AG04449 (cell line): ENCODE measurements around the gene JUN.

Experiments
- CTCF ChIA-PET: fragments of 350-600 bp; formaldehyde crosslinking; extraction: SDS; loops from one replicate; lab custom pipeline; 2021; ENCODE audit warnings: antibody characterized with exemption; lab: Yijun Ruan, JAX
- POLR2A ChIA-PET: fragments of 400-600, 350-600 bp; formaldehyde crosslinking; extraction: SDS; loops from one replicate; lab custom pipeline; 2020; ENCODE audit warnings: antibody characterized with exemption, inconsistent platforms; lab: Yijun Ruan, JAX
- DNase-seq: peaks from one replicate; pipeline ENCODE4 v3.0.0-alpha.2; 2010; ENCODE audit warnings: low read depth, low spot score
- H3K4me3 ChIP-seq: 2 replicates; pipeline ENCODE4 v1.5.1; 2011; ENCODE audit warnings: low read depth, mild to moderate bottlenecking, control low read depth, low read length
- TF ChIP-seq, protein P1 (sequence below): IDR thresholded peaks from one replicate; pipeline ENCODE4 v1.5.1; 2011; ENCODE audit warnings: mild to moderate bottlenecking, moderate library complexity, low read length, control low read depth, inconsistent platforms; ENCODE audit not compliant: insufficient read depth; ENCODE audit errors: missing control alignments

Gene JUN

DNA sequence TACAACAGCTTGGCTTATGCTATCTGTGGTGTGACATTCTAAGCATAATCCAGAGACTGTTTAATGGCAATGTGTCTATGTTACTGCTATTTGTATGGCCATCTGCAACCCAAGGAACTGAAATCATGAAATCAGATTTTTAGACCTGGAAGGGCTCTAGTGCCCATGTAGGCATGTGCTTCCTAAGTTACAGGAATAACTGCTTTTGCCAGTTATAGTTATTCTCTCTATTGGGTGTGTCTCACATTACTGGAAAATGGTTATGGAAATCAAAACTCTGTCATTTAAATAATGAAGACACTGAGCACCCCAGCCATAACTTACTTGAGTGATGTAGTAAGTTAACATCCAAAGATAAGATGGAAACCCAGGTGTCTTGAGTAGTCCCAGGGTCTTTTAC is 12.6 kb upstream of the JUN start:
- POLR2A ChIA-PET, result no interaction called here
- DNase-seq, result no peak

DNA sequence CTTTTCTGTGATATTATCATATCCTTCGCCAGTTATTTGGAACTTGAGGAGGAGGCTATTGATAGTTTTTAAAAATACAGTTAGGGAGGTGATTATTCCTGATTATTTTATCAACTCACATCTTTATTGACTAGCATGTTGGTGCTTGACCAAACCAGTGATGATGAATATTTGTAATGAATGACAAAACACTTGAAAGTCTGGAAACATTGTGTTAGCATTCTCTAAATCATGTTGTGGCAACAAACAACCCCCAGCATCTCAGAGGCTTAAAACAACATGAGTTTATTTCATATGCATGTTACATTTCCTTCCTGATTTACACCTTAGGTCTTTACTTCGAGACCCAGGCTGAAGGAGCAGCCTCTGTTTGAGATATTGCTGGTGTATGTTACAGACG is 10.7 kb upstream of the JUN start:
- POLR2A ChIA-PET, result no interaction called here
- H3K4me3 ChIP-seq, result no peak overlapping the region
- CTCF ChIA-PET, result interaction anchor here (1.1 kb wide), 1 partner anchor 8 kb away, joined by 4 read pairs; no protein-coding TSS in a partner anchor
- TF ChIP-seq, protein P1, sequence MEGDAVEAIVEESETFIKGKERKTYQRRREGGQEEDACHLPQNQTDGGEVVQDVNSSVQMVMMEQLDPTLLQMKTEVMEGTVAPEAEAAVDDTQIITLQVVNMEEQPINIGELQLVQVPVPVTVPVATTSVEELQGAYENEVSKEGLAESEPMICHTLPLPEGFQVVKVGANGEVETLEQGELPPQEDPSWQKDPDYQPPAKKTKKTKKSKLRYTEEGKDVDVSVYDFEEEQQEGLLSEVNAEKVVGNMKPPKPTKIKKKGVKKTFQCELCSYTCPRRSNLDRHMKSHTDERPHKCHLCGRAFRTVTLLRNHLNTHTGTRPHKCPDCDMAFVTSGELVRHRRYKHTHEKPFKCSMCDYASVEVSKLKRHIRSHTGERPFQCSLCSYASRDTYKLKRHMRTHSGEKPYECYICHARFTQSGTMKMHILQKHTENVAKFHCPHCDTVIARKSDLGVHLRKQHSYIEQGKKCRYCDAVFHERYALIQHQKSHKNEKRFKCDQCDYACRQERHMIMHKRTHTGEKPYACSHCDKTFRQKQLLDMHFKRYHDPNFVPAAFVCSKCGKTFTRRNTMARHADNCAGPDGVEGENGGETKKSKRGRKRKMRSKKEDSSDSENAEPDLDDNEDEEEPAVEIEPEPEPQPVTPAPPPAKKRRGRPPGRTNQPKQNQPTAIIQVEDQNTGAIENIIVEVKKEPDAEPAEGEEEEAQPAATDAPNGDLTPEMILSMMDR, result no peak
- no peak for DNase-seq

More for the DNA sequence above, 12.6 kb upstream of the JUN start:
- no peak overlapping the region for H3K4me3 ChIP-seq
- TF ChIP-seq, protein P1, result no peak
- CTCF ChIA-PET, result no interaction called here

DNA sequence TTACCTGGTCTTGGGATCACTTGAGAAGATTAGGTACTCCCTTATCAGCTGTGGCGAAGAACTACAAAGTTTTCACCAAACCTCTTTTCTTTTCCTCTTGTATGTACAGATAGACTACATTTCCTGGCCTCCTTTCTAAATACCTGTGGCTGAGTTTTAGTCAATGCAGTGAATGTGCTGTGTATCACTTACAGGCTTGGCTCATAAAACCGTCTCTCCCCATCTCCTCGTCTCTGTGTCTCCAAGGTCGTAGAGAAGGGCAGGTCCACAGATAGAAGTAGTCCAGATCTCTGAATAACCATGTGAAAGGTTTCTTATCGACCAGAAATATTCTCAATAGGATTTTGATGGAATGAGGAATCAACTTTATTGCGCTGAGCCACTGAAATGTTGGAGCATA is 9.0 kb upstream of the JUN start:
- POLR2A ChIA-PET, result no interaction called here
- TF ChIP-seq, protein P1, result no peak
- CTCF ChIA-PET, result no interaction called here
- H3K4me3 ChIP-seq, result no peak overlapping the region
- no peak for DNase-seq

DNA sequence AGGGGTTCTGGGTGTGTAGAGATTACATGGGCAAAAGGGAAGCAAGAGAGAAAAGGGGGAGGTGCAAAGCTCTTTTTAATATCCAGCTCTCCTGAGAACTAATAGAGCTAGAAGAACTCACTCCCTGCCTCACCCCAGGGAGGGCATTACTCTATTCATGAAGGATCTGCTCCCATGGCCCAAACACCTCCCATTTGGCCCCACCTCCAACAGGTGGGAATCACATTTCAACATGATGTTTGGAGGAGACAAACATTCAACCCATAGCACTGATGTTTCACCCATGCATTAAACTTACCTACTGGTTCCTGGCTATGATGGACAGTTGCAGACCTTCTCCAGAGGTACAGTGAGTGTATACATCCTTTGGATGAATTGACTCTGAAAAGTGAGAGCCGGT is 7.3 kb upstream of the JUN start:
- TF ChIP-seq, protein P1, result no peak
- DNase-seq, result no peak
- no peak overlapping the region for H3K4me3 ChIP-seq
- ChIA-PET POLR2A (no interaction called here), CTCF (no interaction called here)

DNA sequence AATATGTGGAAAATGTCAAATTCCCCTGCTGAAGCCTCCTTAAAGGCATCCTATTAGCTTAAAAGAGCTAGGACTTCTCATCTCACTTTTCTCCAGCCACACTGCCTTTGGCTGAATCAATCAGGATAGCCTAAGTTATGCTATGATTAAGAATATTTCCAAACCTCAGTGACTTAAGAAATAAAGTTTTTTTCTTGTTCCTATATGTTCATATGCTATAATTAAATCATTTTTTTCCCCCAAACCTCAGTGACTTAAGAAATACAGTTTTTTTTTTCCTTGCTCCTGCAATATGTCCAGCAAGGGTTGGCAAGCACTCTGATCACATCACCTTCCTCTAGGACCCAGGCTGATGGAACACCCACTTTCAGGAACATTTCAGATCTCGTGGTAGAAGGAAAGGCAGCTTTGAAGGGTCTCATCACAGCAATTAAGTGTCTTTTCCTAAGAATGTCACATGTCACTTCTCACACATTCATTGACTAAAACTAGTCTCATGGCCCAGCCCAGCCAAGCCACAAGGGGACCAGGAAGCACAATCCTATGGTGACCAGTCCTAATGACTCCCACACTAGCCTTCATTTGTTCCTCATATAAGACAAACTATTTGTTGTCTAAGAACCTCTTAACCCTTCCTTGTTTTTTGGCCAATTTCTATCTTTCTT is 6.3 kb upstream of the JUN start:
- no peak overlapping the region for H3K4me3 ChIP-seq
- no peak for DNase-seq
- TF ChIP-seq, protein P1, result no peak
- CTCF ChIA-PET, result no interaction called here
- POLR2A ChIA-PET, result no interaction called here

DNA sequence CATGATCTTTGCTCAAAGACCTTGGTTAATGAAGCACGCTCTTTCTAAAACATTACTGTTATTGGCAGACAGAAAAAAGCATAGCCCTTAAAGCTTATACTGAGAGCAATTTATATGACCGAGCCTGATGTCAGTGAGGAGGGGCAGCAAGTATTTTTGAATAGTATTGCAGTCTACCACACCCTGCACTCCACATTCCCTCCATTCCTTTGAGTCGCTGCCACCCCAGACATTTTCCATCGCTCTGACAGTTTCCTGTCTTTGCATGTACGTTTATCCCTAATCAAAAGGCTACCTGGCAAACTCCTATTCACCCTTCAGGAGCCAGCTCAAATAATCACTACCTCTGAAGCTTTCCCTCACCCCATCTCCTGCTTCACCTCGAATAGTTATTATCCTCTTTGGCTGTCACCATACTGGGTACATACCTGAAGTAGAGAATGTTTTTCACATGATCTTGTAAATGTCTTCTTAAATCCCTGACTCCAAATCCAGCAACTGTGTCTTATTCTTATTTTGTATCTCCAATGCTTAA is 5.5 kb upstream of the JUN start:
- POLR2A ChIA-PET, result no interaction called here
- DNase-seq, result no peak
- TF ChIP-seq, protein P1, result no peak
- H3K4me3 ChIP-seq, result no peak overlapping the region
- CTCF ChIA-PET, result no interaction called here
